HG02623 (cell line): ENCODE results near the gene ANKRD11.
"Not testable (repeated sequence)": the region's sequence is repeated elsewhere in the genome, so short reads cannot be mapped to it uniquely, and the experiment has no call there.

Source experiments
- ATAC-seq: cut with Tn5 transposase; IDR thresholded peaks from one replicate; pipeline ENCODE4 v1.9.1; 2021; ENCODE audit warnings: moderate library complexity; ENCODE audit not compliant: unreplicated experiment

ANKRD11 gene

GRCh38 chr16:89253548-89254287, 236.6 kb downstream of the ANKRD11 start:
- ATAC-seq, result no peak

GRCh38 chr16:89248196-89248982, 242.0 kb downstream of the ANKRD11 start:
- ATAC-seq, result no peak

- not testable (repeated sequence) for ATAC-seq
These were observed 242.7 kb downstream of the ANKRD11 start for GRCh38 chr16:89247734-89248075.

GRCh38 chr16:89246903-89247733, 243.2 kb downstream of the ANKRD11 start:
- peak; percentile 52 for ATAC-seq

- ATAC-seq, result no peak
These were observed 243.9 kb downstream of the ANKRD11 start for GRCh38 chr16:89246383-89246902.

GRCh38 chr16:89244754-89245153, 245.6 kb downstream of the ANKRD11 start:
- no peak for ATAC-seq

GRCh38 chr16:89244264-89244663, 246.1 kb downstream of the ANKRD11 start:
- ATAC-seq, result not testable (repeated sequence)

- ATAC-seq, result no peak
These were observed 246.7 kb downstream of the ANKRD11 start for GRCh38 chr16:89243664-89244063.

GRCh38 chr16:89242795-89243200, 247.6 kb downstream of the ANKRD11 start:
- no peak for ATAC-seq

GRCh38 chr16:89241187-89242007, 249.0 kb downstream of the ANKRD11 start:
- peak; percentile 53 for ATAC-seq

GRCh38 chr16:89237733-89238132, 252.6 kb downstream of the ANKRD11 start:
- ATAC-seq, result no peak

- no peak for ATAC-seq
These were observed 256.5 kb downstream of the ANKRD11 start for GRCh38 chr16:89233678-89234490.

- no peak for ATAC-seq
These were observed 258.3 kb downstream of the ANKRD11 start for GRCh38 chr16:89232107-89232506.

- ATAC-seq, result no peak
These were observed 260.1 kb downstream of the ANKRD11 start for GRCh38 chr16:89230255-89230654.

- ATAC-seq, result no peak
These were observed 265.7 kb downstream of the ANKRD11 start for GRCh38 chr16:89224665-89225064.

GRCh38 chr16:89222931-89223330, 267.4 kb downstream of the ANKRD11 start:
- no peak for ATAC-seq

GRCh38 chr16:89221604-89222003, 268.8 kb downstream of the ANKRD11 start:
- no peak for ATAC-seq

GRCh38 chr16:89219365-89219764, 271.0 kb downstream of the ANKRD11 start:
- no peak for ATAC-seq
